ENCODE results near the gene ISG20L2. TPM values are rescaled to one million over a fixed set of nuclear protein-coding genes. Genes with fewer than 3 reads are reported as not detected.
A peak's percentile ranks its signal among the peaks of the same experiment; 100 is the strongest.

Gene ISG20L2
- total RNA-seq, 2 experiments from 2014 or later = 56.3 to 58.8 TPM

DNA sequence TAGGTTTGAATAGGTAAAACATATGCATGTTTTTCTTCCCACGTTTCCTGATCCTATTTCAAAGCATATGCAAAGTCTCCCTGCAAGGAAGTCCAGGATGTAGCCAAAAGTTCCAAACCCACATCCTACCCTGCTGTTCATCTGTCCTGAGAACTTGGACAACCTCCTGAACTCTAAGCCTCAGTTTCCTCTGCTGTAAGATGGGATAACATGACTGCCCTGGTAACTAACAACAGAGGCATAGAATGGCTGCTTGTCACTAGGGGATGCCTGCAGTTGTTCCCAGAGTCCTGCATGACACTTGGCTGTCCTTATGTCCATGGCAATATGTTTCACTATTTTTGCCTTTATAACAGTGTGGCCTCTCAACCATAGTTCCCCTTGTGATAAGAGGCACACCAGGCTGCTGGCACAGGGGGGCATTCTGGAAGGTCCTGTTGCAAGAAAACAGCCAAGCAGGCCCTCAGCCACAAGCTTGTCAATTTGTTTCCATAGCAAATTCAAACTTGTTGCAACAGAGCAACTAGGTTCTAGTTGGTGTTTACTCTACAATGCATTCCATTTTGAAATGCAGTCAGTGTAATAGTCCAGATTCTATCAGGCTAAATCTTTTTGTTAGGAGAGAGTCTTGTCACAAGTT lies 24.4 kb upstream of the ISG20L2 start:
- peaks cover 28% of the 10 kb centered on the region for H3K36me3 Mint-ChIP-seq (ENCODE audit: low read depth)
- H3K27me3 Mint-ChIP-seq (ENCODE audit: low read depth) = no peaks in the 10 kb centered on the region
- peak overlapping the region; percentile 62 for H3K27ac Mint-ChIP-seq
- POLR2A ChIA-PET = interaction anchor here (1.6 to 4.1 kb wide), 4 partner anchors 8 to 25 kb away, joined by 4 to 61 read pairs (median 34); partner anchors contain the start of genes ISG20L2, METTL25B, MRPL24 and PRCC
- CTCF ChIA-PET = interaction anchor here (0.9 to 4.5 kb wide), 10 partner anchors 12 to 138 kb away, joined by 3 to 90 read pairs (median 6); partner anchors contain the start of genes ISG20L2, METTL25B, MRPL24 and NTRK1
- H3K9me3 Mint-ChIP-seq (ENCODE audit: insufficient read depth) = no peaks in the 10 kb centered on the region
- H3K4me3 Mint-ChIP-seq = peak overlapping the region; percentile 96
- H3K4me1 Mint-ChIP-seq (ENCODE audit: low read depth) = peaks cover 28% of the 10 kb centered on the region
- ATAC-seq = no peak
- no peak for DNase-seq

DNA sequence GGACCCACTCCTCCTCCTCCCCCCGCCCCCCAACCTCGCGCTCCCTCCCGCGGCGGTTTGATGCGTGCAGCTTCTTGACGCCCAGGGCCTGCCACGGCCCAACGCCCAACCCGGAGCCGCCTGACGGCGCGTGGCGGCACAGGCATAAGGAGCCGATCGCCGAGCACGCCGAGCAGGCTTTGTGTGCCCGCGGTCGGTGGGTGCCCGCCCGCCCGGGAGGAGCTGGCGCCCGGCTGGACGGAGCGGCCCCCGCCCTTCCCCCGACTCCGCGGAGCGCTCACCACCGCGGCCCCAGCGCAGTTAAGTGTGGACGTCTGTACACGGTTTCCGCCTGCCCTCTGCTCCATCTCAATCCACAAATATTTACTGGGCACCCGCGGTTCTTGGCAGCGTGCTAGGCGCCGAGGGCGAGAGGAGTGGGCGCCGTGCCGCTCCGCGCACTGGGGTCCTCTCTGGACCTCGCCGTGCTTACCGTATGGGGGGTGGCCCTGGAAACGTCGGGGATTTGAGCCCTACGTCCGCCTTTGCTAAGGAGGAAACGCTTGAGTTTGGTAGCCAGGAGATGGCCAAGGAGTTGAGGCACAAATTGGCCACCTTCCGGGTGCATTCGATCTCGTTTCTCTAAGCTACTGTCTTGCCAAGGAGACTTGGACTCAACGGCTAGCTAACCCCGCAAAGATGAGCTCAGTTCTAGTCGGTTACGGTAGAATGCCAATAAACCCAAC lies 23.4 kb upstream of the ISG20L2 start:
- Mint-ChIP-seq H3K9me3 (ENCODE audit: insufficient read depth) (no peaks in the 10 kb centered on the region), H3K36me3 (ENCODE audit: low read depth) (peaks cover 33% of the 10 kb centered on the region), H3K4me1 (ENCODE audit: low read depth) (peaks cover 38% of the 10 kb centered on the region), H3K4me3 (peak overlapping the region; percentile 96), H3K27ac (peak overlapping the region; percentile 96), H3K27me3 (ENCODE audit: low read depth) (no peaks in the 10 kb centered on the region)
- ChIA-PET POLR2A (interaction anchor here (0.6 to 4.1 kb wide), 9 partner anchors 9 to 109 kb away, joined by 3 to 61 read pairs (median 4); partner anchors contain the start of genes ISG20L2, METTL25B, MRPL24 and PRCC), CTCF (interaction anchor here (0.7 to 4.5 kb wide), 14 partner anchors 11 to 139 kb away, joined by 3 to 90 read pairs (median 5); partner anchors contain the start of genes ISG20L2, METTL25B, MRPL24 and NTRK1)
- DNase-seq (peak; percentile 98), ATAC-seq (peak; percentile 83)

DNA sequence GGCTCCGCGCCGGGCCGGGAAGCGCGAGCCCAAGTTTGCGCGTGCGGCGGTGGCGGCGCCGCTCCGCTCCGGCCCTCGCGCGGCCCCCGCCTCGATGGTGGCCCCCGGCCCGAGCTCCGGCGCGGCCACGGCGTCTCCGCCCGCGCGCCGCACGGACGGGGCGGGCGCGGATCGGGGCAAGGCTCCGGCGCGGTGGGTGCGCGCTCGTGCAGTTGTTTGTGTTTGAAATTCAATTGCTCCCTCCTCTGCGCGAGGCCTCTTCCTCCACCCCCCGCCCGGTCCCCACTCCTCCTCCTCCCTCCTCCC lies 22.8 kb upstream of the ISG20L2 start, which contains the start of gene HDGF:
Gene HDGF, minus strand, starts transcription at position 225 of the 306 bp plus-strand sequence. CDS start 246 bp downstream, outside the sequence.
- ChIA-PET POLR2A (interaction anchor here (0.8 to 4.1 kb wide), 8 partner anchors 10 to 110 kb away, joined by 3 to 61 read pairs (median 5); partner anchors contain the start of genes ISG20L2, METTL25B, MRPL24 and PRCC), CTCF (interaction anchor here (1.5 to 4.5 kb wide), 6 partner anchors 10 to 109 kb away, joined by 3 to 90 read pairs (median 8); partner anchors contain the start of genes ISG20L2, METTL25B, MRPL24 and NTRK1)
- Mint-ChIP-seq H3K27ac (peak within 1 kb of the TSS; percentile 96), H3K9me3 (ENCODE audit: insufficient read depth) (no peaks in the 10 kb centered on the region), H3K4me1 (ENCODE audit: low read depth) (peaks cover 43% of the 10 kb centered on the region), H3K36me3 (ENCODE audit: low read depth) (peaks cover 35% of the 10 kb centered on the region), H3K4me3 (peak within 1 kb of the TSS; percentile 96), H3K27me3 (ENCODE audit: low read depth) (no peaks in the 10 kb centered on the region)
- ATAC-seq (no peak), DNase-seq (no peak)

DNA sequence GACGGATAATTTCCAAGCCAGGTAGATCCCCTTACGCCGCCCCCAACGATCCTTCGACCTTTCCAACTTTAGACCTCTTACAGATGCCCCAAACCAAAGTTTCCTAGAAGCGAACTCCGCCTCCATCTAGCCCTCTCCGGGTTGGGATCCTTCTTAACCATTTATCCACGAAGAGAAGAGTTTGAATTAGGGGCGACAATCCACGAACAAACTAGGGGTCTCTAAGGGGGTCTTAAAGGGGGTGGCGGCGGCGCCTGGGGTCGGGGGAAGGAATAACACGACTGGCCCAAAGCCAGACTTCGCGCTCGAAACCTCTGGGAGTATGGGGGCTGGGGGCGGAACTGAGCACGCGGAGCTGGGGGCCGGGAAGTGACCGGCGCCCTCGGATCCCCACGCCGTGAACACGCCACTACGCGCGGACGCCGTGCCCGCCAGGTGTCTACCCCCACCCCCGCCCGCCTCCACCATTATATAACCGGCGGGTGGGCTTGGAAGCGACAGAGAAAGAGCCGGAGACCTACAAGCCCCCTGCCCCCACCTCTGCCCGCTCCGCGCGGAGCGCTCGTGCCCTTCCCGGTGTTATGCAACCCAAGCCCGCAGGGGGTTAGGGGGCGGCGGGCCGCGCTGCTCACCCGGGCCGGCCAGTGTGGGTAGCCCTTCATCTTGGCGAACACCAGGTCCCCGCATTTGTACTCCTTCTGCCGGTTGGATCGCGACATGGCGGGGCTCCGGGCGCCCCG lies 22.3 kb upstream of the ISG20L2 start:
- no peaks in the 10 kb centered on the region for H3K9me3 Mint-ChIP-seq (ENCODE audit: insufficient read depth)
- H3K4me1 Mint-ChIP-seq (ENCODE audit: low read depth) = peaks cover 48% of the 10 kb centered on the region
- CTCF ChIA-PET = interaction anchor here (1.0 to 4.5 kb wide), 8 partner anchors 10 to 109 kb away, joined by 3 to 90 read pairs (median 6); partner anchors contain the start of genes ISG20L2, METTL25B, MRPL24 and NTRK1
- peak; percentile 49 for DNase-seq
- H3K27me3 Mint-ChIP-seq (ENCODE audit: low read depth) = no peaks in the 10 kb centered on the region
- peaks cover 36% of the 10 kb centered on the region for H3K36me3 Mint-ChIP-seq (ENCODE audit: low read depth)
- POLR2A ChIA-PET = interaction anchor here (0.5 to 4.1 kb wide), 9 partner anchors 9 to 110 kb away, joined by 3 to 61 read pairs (median 4); partner anchors contain the start of genes ISG20L2, METTL25B, MRPL24 and PRCC
- peak; percentile 19 for ATAC-seq
- peak overlapping the region; percentile 95 for H3K4me3 Mint-ChIP-seq
- peak overlapping the region; percentile 96 for H3K27ac Mint-ChIP-seq

DNA sequence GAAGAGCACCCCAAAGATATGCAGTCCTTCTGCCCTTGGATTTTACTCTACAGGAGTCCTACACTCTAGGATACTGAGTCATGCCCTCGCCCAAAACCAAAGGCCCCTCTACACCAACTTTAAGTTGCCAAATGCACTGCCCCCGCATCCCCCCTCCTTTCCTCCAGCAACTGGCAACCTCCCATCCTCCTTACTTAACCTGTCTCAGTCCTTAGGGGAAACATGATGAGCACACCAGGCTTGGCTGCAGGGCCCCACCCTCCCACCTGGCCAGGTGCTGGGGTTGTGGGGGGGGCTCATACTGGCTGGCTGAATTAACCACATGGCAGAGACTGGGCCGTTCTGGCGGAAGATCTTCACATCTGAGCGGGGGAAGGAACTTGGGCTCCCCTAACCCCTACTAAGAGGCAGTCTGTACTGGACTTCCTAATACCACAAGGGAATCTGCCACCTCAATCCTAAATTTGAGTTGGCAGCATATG lies 21.7 kb upstream of the ISG20L2 start:
- CTCF ChIA-PET = interaction anchor here (1.0 to 4.5 kb wide), 7 partner anchors 9 to 88 kb away, joined by 3 to 90 read pairs (median 4); partner anchors contain the start of genes ISG20L2, METTL25B, MRPL24 and PRCC
- no peak for ATAC-seq
- POLR2A ChIA-PET = interaction anchor here (0.5 to 4.1 kb wide), 5 partner anchors 8 to 55 kb away, joined by 4 to 61 read pairs (median 26); partner anchors contain the start of genes ISG20L2, METTL25B, MRPL24 and PRCC

DNA sequence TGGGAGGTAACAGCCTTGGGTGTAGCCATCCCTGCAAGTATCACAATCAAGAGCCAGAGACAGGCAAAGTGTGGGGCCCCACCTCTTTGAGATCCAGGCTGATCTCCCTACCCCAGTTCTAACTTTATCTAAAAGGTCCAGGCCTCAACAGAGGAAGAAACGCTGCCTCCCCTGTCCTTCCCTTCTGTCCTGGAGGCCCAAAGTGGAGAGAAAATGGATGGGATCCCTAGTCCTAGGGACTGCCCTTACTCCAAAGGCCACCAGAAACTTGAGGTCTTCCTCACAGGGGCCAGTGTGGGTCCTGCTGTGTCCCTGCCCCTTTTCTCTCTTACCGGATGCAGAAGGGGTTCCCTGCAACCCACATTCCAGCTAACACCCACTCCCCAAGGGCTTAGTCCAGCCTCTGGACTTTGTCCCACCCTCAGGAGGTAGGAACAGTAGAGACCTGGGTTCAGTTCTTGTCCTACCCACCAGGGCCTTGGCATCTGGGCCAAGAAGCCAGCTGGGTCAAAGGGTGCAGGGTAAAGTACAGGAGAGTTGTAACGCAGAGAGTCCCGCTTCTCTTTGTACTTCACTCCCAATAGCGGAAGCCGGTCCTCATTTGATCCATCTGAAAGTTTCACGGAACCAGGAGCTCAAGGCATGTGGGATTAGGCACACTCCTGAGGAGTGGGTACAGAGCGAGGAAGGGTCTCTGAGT lies 21.0 kb upstream of the ISG20L2 start:
- no peak for ATAC-seq
- ChIA-PET POLR2A (interaction anchor here (0.9 to 4.1 kb wide), 2 partner anchors 8 to 21 kb away, joined by 4 to 61 read pairs; partner anchors contain the start of genes ISG20L2, METTL25B and MRPL24), CTCF (interaction anchor here (1.0 to 4.5 kb wide), 5 partner anchors 8 to 89 kb away, joined by 3 to 90 read pairs (median 8); partner anchors contain the start of genes ISG20L2, METTL25B, MRPL24 and PRCC)
- Mint-ChIP-seq H3K4me3 (peak overlapping the region; percentile 95), H3K27ac (peak overlapping the region; percentile 96), H3K9me3 (ENCODE audit: insufficient read depth) (no peaks in the 10 kb centered on the region), H3K4me1 (ENCODE audit: low read depth) (peaks cover 61% of the 10 kb centered on the region), H3K27me3 (ENCODE audit: low read depth) (no peaks in the 10 kb centered on the region), H3K36me3 (ENCODE audit: low read depth) (peaks cover 49% of the 10 kb centered on the region)
- DNase-seq = no peak

More for the DNA sequence above, 21.7 kb upstream of the ISG20L2 start:
- H3K27ac Mint-ChIP-seq = peak overlapping the region; percentile 96
- H3K27me3 Mint-ChIP-seq (ENCODE audit: low read depth) = no peaks in the 10 kb centered on the region
- H3K9me3 Mint-ChIP-seq (ENCODE audit: insufficient read depth) = no peaks in the 10 kb centered on the region
- peaks cover 43% of the 10 kb centered on the region for H3K36me3 Mint-ChIP-seq (ENCODE audit: low read depth)
- peak; percentile 39 for DNase-seq
- H3K4me1 Mint-ChIP-seq (ENCODE audit: low read depth) = peaks cover 55% of the 10 kb centered on the region
- H3K4me3 Mint-ChIP-seq = peak overlapping the region; percentile 95

DNA sequence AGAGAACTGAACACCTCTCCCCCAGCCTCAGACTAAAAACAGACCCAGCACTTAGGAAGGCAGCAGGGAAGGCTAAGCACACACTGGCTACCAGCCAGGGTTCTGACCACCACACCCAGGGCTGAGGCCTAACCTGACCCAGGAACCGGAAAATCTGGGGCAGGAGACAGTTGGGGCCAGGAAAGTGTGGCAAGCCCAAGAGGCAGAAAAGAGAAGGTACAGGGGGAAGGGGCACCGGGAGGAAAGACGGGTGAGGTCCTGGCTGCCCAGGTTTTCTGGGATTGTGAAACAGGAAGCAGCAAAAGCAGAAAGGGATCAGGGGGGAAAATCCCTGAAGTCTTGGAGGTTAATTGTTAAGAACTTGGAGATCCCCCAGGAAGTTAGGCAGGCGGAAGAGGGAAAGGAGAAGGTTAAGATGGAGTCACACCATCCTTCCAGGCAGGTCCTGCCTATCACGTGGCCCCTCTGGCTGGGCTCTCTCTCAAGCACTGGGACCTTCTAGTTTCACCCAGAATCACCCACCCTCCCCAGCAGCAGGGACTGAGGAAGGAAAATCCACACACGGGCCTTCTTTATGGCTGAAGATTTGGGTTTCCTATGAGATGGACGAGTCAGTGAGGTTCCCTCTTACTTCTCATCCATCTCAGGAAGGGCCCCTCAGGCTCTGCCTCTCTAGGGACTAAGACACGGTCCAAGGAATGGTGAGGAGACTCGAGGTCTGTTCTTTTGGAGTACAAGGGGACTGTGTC lies 20.3 kb upstream of the ISG20L2 start:
- Mint-ChIP-seq H3K36me3 (ENCODE audit: low read depth) (peaks cover 54% of the 10 kb centered on the region), H3K4me3 (peak overlapping the region; percentile 95), H3K27me3 (ENCODE audit: low read depth) (no peaks in the 10 kb centered on the region), H3K27ac (peak overlapping the region; percentile 96), H3K9me3 (ENCODE audit: insufficient read depth) (no peaks in the 10 kb centered on the region), H3K4me1 (ENCODE audit: low read depth) (peaks cover 65% of the 10 kb centered on the region)
- no peak for DNase-seq
- ATAC-seq = no peak
- ChIA-PET POLR2A (interaction anchor here (1.9 to 4.1 kb wide), 3 partner anchors 20 to 21 kb away, joined by 6 to 61 read pairs (median 8); partner anchors contain the start of genes ISG20L2 and METTL25B), CTCF (interaction anchor here (2.1 to 4.5 kb wide), 2 partner anchors 21 to 23 kb away, joined by 31 to 90 read pairs; partner anchors contain the start of genes ISG20L2 and METTL25B)

DNA sequence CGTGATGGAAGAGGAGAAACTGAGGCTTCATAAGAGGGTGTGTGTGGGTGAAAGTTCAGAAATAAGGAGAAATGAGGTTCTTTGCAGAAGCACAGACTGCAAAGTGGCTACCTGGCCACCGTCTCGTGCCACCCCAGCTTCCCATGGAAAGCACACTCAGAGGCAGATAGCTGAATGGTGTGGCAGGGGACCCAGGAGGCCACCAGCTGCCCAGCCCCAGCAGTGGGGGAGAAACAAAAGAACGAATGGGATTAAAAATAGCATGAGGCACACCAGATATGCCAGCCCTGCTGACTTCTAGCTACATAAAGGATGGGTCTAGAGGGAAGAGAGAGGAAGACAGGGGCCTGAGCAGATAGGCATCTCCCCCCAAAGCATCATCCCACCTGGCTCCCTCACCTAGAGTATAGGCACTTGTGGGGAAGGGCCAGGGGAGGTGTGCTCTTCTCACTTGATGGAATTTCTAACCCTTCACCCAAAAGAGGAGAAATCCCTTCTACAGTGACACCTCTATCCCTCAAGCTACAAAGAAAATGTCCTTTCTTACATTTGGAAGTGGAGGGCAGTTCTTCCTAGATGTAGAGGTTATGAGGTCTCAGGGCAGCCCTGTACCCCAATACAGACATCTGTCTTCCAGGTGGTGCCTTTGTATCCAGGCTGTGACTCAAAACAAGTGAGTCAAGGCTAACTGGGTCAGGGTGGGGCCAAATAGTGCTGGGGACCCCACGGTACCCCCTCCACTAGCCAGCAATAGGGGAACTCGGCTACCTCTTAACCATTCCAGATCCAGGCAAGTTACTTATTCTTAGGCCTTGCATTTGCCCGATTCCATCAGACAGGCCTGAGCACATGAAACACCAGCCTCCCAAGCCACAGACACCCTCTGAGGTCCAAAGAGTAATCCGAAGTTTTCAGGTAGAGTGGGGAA lies 19.4 kb upstream of the ISG20L2 start:
- ChIA-PET POLR2A (interaction anchor here (1.2 to 1.9 kb wide), 3 partner anchors 18 to 20 kb away, joined by 5 to 8 read pairs (median 6); partner anchors contain the start of genes ISG20L2 and METTL25B), CTCF (interaction anchor here (0.8 to 2.1 kb wide), 6 partner anchors 17 to 59 kb away, joined by 3 to 31 read pairs (median 4); partner anchors contain the start of gene METTL25B)
- Mint-ChIP-seq H3K9me3 (ENCODE audit: insufficient read depth) (no peaks in the 10 kb centered on the region), H3K4me1 (ENCODE audit: low read depth) (peaks cover 63% of the 10 kb centered on the region), H3K4me3 (peak overlapping the region; percentile 95), H3K36me3 (ENCODE audit: low read depth) (peaks cover 62% of the 10 kb centered on the region), H3K27me3 (ENCODE audit: low read depth) (no peaks in the 10 kb centered on the region), H3K27ac (peak overlapping the region; percentile 96)
- no peak for DNase-seq
- ATAC-seq = no peak
